GM18951 (cell line): ENCODE results near the gene PERCC1.

Experiments used
- POLR2A ChIP-seq: IDR thresholded peaks from 4 replicates; pipeline ENCODE4 v1.6.1; 2011; ENCODE audit warnings: mild to moderate bottlenecking; ENCODE audit not compliant: insufficient read length, insufficient read depth; ENCODE audit errors: extremely low read depth
- in situ Hi-C: fragments of 300-500 bp; cut with MboI; formaldehyde crosslinking; loops from one replicate; pipeline ENCODE4 v1.12.0; 2022; ENCODE audit warnings: low sequenced_read_pairs, mixed read lengths, inconsistent platforms; ENCODE audit not compliant: unreplicated experiment

Gene PERCC1

DNA sequence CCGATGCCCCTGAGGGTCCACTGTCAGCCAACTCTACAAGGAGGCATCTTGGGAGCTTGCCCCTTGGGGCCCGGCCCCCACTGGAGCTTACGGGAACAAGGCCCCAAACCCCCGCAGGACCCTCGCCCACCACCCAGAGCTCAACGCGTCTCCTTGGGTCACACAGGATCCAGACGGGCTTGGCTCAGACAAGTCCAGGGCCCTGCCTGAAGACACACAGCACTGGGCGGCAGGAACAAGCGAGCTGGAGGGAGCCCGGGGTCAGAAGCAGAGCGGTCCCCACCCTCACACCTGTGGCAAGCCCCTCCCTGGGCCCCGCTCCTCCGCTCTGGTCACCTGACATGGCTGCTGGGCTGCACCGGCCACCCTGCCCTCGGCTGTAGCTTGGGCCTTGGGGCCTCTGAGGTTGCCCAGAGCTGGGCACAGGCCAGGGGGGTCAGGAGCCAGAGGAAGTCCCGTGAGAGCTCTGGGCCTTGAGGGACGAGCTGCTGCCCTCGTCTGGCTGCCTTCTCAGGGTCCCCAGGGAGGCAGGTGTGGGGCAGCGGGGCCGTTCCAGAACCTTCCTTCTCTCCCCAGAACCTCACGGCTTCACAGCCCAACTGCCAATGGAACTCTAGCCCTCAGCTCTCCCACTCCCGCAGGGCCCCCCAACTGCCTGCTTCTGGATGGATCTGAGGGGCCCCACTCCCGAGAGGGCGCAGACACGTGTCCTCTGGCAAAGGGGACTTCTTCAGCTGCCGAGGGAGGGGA lies 13.3 kb downstream of the PERCC1 start, which contains the start of gene CCDC154:
Gene CCDC154 (minus strand): TSS at position 577 of the 750 bp plus-strand sequence. CDS start 234 bp downstream, at position 343.
- TF ChIP-seq POLR2A = no peak
- in situ Hi-C loops = no loop called here

- no peak for TF ChIP-seq POLR2A
- in situ Hi-C loops = no loop called here
Observed at GRCh38 chr16:1444730-1445517, 14.0 kb downstream of the PERCC1 start.

DNA sequence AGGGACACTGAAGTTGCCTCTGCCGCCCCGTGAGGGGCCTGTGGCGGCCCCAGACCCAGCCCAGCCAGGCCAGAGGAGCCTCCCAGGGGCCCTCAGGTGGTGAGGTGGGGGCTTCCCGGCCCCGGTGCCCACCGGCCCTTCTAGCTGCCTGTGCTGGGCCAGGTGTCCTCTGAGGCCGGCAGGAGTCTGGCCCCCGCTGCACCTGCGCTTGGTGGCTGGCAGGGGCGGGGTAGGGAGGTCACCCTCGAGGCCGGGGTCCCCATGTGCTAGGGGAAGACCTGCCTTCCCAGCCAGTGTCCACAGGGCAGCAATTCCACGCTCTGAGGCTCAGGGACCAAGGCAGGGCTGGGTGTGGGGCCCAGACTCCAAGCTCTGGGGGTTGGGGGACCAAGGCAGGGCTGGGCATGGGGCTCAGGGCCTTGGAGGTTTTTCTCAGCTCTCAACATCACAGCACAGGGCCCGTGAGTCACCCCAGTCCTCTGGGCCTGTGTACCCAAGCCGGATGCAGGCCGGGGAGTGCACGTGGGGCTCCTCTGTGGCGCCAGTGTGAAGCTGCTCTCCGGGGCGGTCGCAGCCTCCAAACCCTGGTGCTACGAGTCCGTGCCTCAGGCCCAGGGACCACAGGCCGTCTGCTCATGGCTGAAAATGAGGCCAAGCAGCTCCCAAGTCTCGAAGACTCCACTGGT lies 14.8 kb downstream of the PERCC1 start:
- TF ChIP-seq POLR2A = no peak
- in situ Hi-C loops = no loop called here

DNA sequence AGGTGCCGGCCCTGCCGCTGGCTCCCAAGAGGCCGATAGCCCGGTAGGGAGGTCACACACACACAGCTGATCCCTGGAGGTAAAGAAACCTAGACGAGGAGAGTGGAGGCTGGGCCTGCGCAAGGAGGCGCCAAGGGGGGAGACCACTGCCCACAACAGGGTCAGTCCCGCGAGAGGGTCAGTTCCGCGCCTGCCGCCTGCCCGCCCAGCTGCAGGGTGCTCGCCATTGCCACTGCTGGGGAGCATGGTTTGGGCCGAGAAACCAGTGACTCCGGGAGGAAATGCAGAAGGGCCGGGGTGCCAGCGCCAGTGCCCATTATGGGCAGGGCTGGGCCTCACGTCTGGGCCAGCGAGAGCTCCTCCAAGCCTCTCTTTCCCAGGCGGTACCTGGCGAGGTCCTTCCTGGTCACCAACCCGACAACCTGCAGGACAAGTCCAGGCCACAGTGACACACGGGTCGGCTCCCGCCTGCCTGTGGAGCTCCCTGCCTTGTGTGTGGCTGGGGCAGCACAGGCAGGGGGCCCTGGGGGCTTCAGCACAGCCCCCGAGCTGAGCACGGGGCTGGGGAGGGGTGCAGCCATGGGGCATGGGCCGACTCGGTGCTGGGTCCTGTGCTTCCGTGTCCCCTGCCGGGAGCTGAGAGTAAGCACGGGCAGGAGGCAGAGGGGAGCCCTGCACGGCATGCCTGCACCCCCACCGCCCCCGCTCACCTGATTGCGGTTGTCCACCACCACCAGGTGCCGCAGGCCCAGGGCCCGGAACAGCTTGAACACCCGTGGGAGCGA lies 15.6 kb downstream of the PERCC1 start:
- in situ Hi-C loops = no loop called here
- no peak for TF ChIP-seq POLR2A

- in situ Hi-C loops = no loop called here
- TF ChIP-seq POLR2A = no peak
Observed at GRCh38 chr16:1447965-1448364, 17.1 kb downstream of the PERCC1 start.

DNA sequence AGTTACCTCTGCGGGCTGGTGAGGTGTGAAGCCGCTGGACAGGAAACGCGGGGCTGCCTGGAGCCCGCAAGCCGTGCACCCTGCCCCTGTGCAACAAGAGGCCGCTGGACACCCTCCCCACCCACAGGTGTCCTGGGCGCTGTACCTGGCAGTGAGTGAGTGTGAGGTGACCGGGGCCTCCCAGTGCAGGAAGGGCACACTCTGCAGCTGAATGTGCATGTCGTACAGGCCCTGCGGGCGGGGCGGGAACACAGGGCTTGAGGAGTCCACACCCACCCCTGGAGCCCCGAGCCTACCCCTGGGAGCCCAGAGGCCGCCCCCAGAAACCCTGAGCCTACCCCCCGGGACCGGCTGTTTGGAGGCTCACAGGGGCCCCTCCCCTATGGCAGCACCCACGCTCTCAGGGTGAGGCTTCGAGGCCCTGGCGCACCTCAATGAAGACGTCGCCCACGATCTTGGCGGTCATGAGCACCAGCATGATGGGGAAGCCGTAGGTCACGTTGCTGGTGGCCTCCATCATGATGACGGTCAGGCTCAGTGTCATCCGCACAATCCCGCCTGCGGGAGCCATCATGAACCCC lies 17.7 kb downstream of the PERCC1 start:
- no peak for TF ChIP-seq POLR2A

DNA sequence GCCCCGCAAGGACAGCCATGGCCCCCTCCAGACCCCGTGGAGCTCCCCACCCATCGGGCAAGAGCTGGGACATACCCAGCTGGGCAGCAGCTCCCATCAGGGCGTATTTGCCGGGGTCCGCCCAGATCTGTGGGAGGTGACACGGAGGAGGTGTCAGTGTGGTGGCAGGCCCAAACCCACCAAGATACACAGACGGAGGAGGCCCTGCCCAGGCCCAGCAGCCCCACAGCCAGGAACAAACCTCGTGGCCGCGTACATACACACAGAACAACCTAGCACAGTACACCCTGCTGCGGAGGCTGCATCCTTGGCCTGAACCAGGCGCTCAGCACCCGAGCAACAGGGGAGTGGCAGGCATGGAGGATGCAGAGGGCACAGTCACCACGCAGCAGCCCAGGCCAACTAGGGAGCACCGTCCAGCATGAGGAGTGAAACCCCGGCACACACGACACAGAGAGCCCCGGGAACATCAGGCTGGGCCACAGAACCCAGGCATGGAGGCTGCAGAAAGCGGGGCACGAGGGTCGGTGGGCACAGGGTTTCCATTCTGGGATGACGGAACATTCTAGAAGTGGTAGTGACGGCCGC lies 18.4 kb downstream of the PERCC1 start:
- TF ChIP-seq POLR2A = no peak
- in situ Hi-C loops = no loop called here

More for the DNA sequence above, 17.7 kb downstream of the PERCC1 start:
- in situ Hi-C loops = no loop called here

DNA sequence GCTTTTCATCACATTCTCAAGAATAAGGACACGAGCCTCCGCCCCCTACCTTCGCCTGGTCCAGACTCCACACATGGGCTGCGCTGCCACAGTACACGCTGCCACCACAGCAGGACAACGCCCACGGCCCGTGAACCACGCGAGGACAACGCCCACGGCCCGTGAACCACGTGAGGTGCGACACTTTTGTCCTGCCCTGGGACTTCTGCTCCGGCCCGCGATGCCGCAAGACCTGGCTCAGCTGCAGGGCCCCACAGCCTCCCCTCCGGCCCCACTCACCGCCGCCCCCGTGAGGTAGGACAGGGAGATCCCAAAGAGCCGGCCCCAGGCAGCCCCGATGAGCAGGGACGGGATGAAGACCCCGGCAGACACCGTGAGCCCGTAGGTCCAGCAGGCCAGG lies 19.3 kb downstream of the PERCC1 start:
- TF ChIP-seq POLR2A = no peak
- in situ Hi-C loops = no loop called here

- no peak for TF ChIP-seq POLR2A
- in situ Hi-C loops = no loop called here
Observed at GRCh38 chr16:1450841-1451240, 20.0 kb downstream of the PERCC1 start.

DNA sequence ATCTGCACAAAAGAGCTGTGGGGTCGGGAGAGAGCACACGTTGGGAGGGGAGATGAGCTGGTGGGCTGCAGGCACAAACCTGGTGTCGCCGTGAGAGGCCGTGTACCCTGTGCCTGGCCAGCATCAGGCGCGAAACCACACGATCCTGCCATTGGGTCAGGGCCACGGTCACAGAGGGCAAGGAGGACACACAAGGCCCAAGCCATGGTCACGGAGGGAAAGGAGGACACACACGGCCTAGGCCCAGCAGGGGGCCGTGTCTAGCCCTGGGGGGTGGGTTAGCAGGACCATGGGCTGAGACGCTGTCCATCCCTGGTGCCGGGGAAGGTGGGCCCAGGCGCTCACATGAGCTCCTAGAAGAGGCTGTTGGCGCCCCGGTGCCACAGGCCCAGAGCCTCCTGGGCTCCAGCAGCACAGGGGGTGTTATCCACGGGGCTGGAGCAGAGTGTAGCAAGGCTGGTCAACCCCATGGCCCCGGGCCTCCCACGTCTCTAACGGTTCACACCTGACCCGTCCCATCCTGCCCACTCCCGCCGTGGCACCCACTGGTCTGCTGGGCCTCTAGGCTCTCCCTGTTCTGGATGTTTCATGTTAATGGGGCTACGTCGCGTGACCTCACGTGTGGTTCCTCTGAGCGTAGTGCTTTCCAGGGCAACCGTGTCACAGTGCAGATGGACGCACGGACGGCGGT lies 21.0 kb downstream of the PERCC1 start:
- no peak for TF ChIP-seq POLR2A

DNA sequence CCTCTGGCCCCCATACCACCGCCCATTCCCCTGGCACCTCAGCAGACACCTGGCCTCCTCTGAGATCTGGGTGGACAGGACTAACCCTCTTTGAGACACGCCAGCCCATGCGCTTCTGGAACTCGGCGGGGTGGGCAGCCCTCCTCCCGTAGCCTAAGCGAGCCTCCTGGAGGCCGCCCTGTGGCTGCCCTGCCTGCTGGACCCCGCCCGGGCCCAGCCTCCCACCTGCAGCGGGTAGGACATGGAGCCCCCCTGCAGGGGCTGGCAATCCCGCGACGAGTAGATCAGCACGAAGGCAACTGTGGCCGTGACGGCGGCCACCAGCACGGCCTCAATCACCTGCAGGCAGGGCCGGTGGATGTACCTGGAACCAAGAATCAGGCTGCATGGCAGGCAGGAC lies 21.7 kb downstream of the PERCC1 start:
- no peak for TF ChIP-seq POLR2A
- in situ Hi-C loops = no loop called here

More for the DNA sequence above, 21.0 kb downstream of the PERCC1 start:
- in situ Hi-C loops = no loop called here
